HL-60/S4 (cell line): ENCODE results near the gene RAP2A.

Experiments
- in situ Hi-C: fragments of 300-500 bp; cut with MboI; formaldehyde crosslinking; loops from 2 replicates; pipeline ENCODE4 v1.14.3; 2022; ENCODE audit warnings: low sequenced_read_pairs

Gene RAP2A

DNA sequence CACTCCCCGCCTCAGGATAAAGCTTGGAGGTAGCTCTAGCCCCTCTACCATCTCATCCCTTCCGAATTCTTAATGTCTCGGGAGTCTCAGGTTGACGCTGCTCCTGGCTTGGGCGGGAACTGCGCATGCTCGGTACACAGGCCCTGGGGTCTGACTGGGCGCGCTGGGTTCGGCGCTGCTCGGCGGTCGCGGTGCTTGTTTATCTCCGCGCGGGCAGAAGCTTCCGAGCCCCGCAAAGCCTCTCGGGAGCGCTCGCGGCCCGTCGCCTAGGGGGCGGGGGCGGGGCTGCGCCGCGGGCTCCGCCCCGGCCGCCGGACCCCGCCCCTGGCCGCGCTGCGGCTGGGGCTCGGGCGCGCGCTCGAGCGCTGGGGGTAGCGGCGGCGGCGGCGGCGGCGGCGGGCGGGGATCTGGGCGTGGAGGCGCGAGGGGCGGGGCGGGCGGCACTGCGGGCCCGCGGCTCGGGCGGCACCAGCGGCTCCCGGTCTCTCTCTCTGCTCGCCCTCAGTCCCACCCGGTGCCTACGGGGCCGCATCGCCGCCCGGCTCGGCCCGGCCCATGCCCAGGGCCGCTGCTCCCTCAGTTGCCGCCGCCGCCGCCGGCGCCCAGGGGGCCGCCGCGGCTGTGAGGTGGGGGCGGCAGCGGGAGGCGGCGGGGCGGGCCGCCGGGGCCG, at the start of gene RAP2A:
Gene RAP2A (plus strand): TSS at position 443 of the 670 bp plus-strand sequence. CDS start 302 bp downstream, outside the sequence.
- in situ Hi-C loops: no loop called here

DNA sequence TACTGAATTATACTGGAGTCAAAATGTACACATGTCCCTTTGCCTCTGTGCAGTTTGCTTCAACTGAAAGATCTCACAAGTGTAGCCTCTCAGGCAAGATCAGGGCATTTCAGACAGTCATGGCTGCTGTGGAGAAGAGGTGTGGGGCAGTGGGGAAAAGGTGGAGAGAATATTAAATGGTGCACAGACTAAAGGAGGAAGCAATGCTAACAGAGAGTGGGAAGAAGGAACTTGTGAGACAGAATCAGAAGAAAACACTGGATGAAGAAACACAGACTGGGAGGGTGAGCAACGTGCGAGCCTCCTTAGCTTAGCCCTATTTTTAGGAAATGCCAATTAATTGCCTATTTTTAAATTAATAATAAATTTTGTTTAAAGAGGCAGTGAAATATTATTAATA, 49.6 kb upstream of the RAP2A start:
- in situ Hi-C loops: no loop called here

DNA sequence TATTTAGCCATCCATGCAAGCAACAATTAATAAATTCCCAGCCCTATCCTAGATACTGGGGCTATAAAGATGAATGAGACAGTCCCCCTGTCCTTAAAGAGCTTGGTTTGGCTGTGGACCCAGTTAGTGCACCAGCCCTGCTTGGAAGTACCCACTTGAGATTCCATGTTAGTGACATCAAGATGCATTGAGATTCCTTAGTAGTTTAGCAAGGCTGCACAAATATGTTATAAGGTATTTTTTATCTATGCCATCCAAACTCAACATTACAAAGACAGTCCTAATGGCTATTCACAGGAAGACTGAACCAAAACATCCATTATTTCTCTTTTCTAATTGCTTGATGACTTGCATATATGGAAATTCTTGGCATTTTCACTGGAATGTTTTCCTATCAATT, 48.8 kb upstream of the RAP2A start:
- in situ Hi-C loops: no loop called here

DNA sequence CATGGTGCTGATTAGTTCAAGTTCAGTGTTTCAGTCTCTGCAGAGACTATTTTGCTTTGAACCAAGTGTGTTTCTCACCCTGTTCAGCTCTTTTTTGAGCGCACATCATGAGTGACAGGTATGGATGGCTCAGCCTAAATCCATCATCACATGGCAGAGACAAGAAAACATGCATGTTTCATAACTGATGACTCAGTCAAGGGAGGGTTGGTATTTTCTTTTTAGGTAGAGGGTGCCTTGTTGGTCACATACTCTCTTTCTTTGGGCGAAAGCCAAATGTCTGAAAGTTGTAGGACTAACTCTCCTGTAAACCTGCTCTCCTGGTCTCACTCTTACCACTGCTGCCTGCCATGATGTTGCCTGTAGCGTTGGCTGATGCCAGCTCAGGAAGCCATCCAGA, 48.1 kb upstream of the RAP2A start:
- in situ Hi-C loops: no loop called here

DNA sequence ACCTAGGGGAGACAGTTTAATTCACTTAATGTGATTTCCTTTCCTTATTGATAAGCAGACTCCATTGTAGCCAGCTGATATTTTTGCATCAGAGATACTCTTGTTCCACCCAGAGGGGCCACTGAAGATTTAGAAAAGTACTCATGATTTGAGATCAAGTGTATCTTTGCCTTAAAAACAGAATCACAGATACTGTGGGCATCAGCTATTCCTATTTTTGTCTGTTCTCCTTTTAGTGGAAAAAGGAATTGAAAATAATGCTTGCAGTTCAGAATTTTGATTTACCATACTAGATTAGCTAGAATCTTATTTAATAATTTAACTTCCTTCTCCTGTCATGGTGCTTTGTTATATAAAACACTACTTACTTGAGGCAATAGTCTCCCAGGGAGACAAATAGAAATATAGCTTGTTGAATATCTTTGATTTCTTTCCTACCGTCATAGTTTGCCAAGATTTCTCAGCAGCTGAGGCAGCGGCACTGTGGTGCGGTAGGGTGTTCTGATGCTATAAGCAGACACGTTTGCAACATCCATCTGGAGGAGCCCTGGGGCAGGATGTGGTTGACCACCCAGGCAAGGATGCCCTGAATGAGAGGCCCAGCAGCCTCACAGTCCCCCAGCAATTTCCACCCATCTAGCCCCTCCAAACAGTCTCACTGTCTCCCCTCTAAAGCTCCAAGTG, 47.0 kb upstream of the RAP2A start:
- in situ Hi-C loops: no loop called here

DNA sequence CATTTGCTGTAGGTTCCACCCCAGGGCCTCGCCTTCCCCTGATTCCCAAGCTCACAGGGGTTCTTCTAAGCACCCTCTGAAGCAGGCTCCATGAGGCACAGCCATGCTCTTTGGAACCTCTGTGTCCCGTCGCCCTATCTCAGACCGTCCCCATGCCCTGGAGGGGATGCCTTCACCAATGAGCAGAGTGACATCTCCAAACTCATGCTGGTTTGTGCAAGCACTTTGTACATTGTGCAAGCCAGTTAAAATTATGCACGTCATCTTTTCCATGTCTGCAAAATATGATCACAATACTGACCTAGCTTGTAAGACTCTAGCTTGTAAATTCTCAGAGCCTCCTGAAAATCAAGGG, 46.5 kb upstream of the RAP2A start:
- in situ Hi-C loops: no loop called here

DNA sequence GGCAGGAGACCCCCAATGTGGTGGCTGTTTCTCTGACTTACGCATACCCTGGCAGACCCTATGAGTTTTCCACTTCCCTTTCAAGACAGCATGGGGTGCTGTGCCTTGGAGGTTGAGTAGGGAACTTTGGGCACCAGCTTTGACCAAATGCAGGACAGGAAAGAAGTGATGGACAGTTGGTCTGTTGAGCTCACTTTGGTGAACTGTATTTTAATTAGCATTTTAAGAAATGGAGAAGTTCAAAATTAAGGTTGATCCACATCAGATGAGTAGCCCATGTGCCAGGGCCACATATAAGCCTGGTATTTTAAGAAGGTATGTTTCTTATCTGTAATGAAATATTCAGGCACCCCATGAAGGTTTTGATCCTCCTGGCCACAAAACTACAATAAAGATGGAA, 46.1 kb upstream of the RAP2A start:
- in situ Hi-C loops: no loop called here

DNA sequence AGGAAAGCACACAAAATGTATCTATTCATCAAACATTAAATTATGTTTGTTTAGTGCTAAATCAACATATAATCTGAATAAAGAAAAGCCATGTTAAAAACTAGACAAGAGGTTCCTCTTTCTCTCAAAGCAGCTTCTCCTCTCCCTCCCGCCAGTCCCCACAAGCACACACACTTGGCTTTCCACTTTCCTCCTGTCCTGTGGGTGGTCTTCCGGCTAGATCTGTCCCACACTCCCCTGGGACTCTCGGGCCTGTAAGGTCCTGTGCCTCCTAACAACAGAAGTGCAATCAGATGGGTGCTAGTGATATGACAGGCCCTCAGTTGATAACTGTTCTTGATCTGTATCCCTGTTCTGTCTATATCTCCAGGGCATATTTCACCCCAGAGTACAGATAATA, 45.6 kb upstream of the RAP2A start:
- in situ Hi-C loops: no loop called here

DNA sequence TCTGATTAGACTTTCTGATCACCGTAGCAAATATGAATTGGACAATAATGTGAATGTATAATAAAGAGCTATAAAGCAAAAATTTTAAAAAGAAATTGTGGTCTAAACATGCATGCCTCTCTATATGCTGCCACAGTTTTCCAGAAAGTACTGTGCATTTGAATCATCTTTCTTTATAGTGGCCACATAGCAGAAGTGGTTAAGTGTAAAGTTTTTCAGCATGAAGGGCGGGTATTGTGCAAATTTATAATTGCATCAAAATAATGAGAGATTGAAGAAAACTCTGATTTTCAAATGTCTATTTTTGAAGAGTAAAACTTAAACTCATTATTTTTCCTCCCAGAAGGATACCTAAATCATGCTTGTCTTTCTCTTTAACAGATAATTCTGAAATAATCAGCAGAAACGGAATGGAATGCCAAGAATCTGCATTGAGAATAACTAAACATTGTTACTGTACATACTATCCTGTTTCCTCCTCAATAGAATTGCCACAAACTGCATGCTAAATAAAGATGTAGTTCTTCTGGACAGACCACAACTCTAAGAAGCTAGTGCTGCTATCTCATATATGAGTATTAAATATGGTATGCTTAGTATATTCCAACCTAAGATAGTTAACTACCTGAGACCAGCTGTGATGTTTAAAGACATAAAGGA, 42.9 kb upstream of the RAP2A start:
- in situ Hi-C loops: no loop called here

DNA sequence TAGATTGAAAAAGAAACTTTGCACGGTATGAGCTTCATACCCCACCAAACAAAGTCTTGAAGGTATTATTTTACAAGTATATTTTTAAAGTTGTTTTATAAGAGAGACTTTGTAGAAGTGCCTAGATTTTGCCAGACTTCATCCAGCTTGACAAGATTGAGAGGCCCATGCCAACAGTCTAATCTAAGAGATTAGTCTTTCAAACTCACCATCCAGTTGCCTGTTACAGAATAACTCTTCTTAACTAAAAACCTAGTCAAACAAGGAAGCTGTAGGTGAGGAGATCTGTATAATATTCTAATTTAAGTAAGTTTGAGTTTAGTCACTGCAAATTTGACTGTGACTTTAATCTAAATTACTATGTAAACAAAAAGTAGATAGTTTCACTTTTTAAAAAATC, 41.9 kb upstream of the RAP2A start:
- in situ Hi-C loops: no loop called here

DNA sequence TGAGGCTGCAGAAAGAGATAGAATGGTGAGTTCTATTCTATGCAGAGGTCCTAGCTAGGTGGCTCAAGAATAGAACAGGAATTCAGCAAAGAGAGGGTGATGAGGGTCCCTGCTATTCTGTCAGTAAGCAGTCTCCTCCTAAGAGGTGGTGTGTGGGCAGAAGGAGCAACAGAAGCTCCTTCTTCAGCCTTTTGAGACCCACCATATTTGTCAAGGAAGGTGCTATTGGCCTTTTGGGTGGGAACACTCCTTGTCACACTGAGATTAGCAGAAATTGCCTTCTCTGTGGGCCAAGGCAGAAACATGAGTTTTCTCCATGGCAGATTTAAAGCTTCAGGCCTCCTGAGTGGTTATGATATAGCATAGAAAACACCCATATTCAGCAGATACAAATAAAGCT, 39.4 kb upstream of the RAP2A start:
- in situ Hi-C loops: no loop called here

DNA sequence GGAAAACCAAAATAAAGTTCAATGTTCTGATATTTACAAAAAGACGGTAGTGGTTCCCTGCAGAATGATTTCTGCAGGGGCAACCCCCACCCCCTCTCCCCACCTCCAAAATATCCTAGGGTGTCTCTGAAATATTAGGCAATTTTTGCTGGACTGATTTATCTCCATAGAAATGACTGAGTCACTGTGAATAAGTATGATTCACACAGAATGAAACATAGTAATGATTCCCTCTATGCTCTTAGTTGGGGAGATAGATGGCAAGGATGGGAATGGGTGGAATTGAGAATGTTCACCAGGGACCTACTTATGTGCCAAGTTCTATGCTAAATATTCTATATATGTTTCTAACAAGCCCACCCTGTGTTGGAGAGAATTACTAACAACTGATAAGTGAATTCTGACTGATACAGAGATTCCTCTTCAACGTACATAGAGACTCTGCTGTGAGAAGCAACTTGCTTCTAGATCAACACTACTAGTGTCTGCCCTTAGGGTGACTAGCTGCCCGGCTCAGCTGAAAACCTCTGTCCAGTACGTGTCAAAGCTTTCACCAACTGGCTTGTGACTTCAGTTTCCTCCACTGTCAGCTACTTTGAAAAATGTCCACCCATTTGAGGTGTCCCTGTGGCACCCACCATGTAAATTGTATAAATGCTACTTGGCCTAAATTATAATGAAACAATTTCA, 38.4 kb upstream of the RAP2A start:
- in situ Hi-C loops: no loop called here

DNA sequence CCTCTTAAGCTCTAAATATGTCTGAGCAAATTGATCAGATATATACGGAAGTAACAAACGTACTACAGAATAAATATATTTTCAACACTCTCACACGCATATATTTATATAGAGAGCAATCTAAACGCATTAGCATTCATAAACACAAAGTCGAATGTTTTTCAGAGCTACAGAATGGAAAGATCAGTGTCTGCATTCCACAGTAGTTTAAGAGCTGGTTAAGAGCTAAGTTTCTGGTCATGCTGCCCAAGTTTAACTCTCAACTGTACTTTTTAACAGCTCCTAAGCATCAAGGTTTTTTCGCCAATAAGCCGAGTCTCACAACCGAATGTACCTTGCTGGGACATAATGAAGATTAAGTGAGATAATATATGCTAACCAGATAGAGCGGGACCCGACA, 36.7 kb upstream of the RAP2A start:
- in situ Hi-C loops: no loop called here

DNA sequence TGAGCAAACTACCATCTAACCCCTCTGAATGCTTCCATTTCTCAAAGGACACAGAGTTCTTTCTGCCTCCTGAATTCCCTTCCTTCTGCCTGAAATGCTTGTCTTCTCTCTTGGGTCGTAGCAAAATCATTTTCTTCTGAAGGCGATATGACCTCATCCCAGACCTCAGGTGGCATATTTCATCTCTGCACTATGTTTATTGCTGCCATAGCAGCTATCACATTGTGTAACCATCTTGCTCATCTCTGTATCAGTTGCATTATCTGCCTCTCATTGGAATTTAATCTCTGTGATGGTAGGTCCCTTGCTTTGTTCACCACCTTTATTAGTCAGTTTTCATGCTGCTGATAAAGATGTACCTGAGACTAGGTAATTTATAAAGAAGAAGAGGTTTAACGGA, 32.5 kb upstream of the RAP2A start:
- in situ Hi-C loops: no loop called here

DNA sequence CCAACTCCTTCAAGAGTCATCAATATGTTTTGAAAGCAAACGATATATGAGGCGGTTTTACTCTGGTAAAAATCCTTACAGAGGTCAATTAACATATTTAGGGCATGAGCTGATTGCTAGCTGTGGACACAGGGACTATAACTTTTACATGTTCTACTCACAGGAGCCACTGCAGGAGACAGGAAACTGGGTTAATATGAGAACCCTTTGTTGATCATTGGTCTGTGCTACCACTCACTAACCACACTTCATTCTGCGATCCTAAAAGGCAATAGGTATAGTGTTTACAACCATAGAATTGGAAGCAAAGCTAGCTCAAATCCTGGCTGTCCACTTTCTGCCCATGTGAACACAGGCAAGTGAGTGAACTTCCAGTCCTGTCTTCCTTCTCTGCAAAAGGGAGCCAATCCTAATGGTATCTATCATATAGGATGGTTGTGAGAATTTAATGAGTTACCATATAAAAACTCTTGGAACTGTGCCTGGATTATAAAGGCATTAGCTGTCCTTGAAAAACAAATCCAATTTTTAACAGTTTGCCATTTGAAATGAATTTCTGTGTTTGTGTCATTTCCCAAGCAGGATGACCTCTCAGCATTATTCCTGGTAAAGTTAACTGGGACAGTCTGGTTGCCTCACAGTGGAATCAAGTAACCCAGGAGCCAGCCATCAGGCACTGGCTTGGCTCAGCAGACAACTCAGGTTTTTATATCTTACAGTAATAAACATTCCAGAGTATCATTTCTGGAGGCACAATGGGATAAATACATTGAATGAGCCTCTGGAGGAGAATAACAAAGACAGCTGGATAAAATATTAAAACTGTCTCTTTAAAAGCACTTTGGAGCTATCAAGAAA, 29.8 kb upstream of the RAP2A start:
- in situ Hi-C loops: no loop called here

DNA sequence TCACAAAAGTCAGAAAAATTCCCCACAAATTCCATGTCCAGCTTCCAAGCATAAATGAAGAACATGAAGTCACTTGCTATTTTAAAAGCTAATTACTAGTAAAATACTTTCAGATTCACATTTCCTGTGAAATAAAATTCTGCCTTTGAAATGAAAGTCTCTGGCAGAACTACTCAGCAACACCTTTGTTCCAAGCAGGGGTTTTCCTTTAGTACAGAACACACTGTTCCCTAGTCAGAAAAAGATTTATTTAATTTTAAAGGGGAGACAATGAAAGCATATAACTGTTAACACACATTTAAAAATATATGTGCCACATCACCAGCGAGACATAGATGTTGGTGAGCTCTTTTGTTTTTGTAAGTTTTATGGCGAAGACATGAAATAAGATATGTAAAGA, 26.4 kb upstream of the RAP2A start:
- in situ Hi-C loops: no loop called here

DNA sequence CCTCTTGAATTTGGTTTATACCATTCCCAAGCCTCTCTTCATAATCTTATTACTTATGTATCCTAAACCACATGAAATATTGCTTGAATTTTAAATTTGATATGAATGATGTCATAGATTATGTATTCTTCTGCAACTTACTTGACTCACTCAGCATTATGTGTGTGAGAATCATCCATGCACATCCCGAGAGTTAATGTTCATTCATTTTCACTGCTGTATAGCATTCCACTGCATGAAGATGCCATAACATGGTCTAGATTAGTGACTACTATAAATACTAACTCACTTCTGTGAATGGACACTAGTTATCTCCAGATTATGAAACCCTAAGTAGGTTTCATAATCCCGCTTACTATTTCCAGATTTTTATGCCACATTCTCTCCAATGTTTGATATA, 25.0 kb upstream of the RAP2A start:
- in situ Hi-C loops: no loop called here

DNA sequence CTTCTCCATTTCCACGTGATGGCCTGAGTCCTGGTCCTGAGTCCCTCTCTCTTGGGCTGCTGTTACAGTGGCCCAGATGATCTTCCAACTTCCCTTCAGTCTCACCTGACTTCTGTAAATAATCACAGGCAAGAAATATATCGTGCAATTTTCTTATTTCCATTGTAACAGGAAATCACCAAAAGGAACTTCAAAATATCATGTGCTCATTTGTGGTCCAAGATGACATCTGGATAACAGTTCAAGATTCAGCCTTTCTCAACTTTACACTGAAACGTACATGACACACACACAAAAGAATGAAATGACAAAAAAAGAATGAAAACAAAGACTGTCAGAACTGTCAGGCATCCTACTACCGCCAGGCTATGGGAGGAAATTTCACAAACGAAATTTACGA, 22.0 kb upstream of the RAP2A start:
- in situ Hi-C loops: no loop called here

DNA sequence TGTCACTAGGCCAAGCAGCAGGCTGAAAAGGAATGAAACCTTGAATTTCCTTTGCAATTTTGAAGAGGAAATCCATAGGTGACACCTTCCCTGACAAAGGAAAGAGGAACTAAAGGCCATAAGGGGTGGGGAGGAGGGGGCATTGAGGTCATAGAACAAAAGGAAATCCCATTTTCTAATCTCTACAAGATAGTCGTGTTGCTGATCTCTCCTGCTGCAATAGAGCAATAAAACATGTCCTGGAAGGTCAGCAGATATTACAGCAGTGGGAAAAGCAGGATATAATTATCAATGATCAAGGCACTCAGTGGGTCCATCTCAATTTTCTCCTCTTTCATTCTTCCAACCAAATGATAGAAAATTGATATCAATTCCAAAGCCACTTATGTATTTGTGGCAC, 20.3 kb upstream of the RAP2A start:
- in situ Hi-C loops: no loop called here

DNA sequence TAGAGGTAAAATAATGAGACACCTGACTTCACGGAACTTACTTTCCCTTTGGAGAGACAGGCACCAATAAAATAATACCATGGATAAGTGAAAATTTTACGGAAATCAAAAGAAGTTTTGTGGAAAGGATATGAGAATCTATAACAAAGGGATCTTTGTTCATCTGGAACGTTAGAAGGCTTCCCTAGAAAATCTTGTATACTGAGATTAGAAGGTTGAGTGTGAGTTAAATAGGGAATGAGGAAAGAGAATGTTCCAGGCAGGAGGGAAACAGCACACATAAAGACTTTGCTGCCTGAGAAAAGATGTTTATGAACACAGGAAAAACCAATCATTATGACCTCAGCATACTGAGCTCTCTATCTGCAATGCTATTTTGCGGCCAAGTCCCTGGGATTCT, 19.6 kb upstream of the RAP2A start:
- in situ Hi-C loops: no loop called here

DNA sequence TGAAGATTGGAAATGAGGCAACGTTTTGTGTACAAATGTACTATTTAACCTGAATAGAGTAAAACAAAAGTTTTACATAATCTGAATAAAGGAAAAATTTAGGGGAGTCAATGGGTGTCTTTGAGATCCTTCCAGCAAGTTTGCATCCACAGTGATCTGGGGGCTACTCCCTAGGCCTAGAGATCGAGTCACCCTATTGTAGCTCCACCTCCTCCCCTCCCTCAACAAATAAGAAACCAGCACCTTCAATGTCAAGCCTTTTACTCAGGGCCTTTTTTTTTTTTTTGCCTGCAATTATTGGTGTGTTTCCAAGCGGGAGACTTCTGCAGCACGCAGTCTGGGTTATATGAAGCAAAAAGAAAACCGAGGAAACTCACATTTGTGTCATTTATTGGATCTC, 16.3 kb upstream of the RAP2A start:
- in situ Hi-C loops: no loop called here
